Stimulated activated CD4-positive, alpha-beta T cell treated with anti-CD3 and anti-CD28 coated beads, Interleukin-1b, Interleukin-23, amount 100 ng/mL, for 48 hours (primary cell): ENCODE results near the gene SREBF1.

Experiments used
- DNase-seq: peaks from one replicate; pipeline ENCODE4 v3.0.0-alpha.2; 2020

Gene SREBF1

GRCh38 chr17:17857496-17857895 lies 20.7 kb upstream of the SREBF1 start:
- no peak for DNase-seq

GRCh38 chr17:17856386-17856785 lies 19.6 kb upstream of the SREBF1 start:
- no peak for DNase-seq

GRCh38 chr17:17855976-17856375 lies 19.2 kb upstream of the SREBF1 start:
- no peak for DNase-seq

GRCh38 chr17:17853811-17854447 lies 17.1 kb upstream of the SREBF1 start:
- DNase-seq = peak; percentile 77

GRCh38 chr17:17852930-17853329 lies 16.1 kb upstream of the SREBF1 start:
- DNase-seq = no peak

GRCh38 chr17:17851103-17852002 lies 14.6 kb upstream of the SREBF1 start:
- no peak for DNase-seq

GRCh38 chr17:17849845-17850373 lies 13.1 kb upstream of the SREBF1 start:
- DNase-seq = peak; percentile 85

GRCh38 chr17:17849147-17849820 lies 12.5 kb upstream of the SREBF1 start:
- peak; percentile 93 for DNase-seq

GRCh38 chr17:17848311-17849082 lies 11.7 kb upstream of the SREBF1 start:
- no peak for DNase-seq

GRCh38 chr17:17847726-17848125 lies 10.9 kb upstream of the SREBF1 start:
- no peak for DNase-seq

- DNase-seq = no peak
Observed at GRCh38 chr17:17847118-17847689, 10.4 kb upstream of the SREBF1 start.

- DNase-seq = no peak
Observed at GRCh38 chr17:17846645-17847044, 9.9 kb upstream of the SREBF1 start.

GRCh38 chr17:17846003-17846402 lies 9.2 kb upstream of the SREBF1 start:
- DNase-seq = no peak

GRCh38 chr17:17845046-17845775 lies 8.4 kb upstream of the SREBF1 start:
- no peak for DNase-seq

GRCh38 chr17:17844500-17844899 lies 7.7 kb upstream of the SREBF1 start:
- DNase-seq = no peak

- DNase-seq = no peak
Observed at GRCh38 chr17:17844079-17844478, 7.3 kb upstream of the SREBF1 start.

GRCh38 chr17:17843096-17843495 lies 6.3 kb upstream of the SREBF1 start:
- no peak for DNase-seq

GRCh38 chr17:17842111-17842876 lies 5.5 kb upstream of the SREBF1 start:
- DNase-seq = no peak

- no peak for DNase-seq
Observed at GRCh38 chr17:17841601-17842025, 4.8 kb upstream of the SREBF1 start.

- DNase-seq = no peak
Observed at GRCh38 chr17:17840751-17841591, 4.2 kb upstream of the SREBF1 start.
